ENCODE data around the gene PTPN14.
"Not testable (repeated sequence)": the region's sequence is repeated elsewhere in the genome, so short reads cannot be mapped to it uniquely, and the experiment has no call there.

The PTPN14 gene

GRCh38 chr1:214420833-214421232, 130.6 kb downstream of the PTPN14 start:
- no peak for DNase-seq

- no peak for DNase-seq
These were observed 131.1 kb downstream of the PTPN14 start for GRCh38 chr1:214420341-214420740.

- no peak for DNase-seq
These were observed 131.8 kb downstream of the PTPN14 start for GRCh38 chr1:214419650-214420049.

- no peak for DNase-seq
These were observed 133.0 kb downstream of the PTPN14 start for GRCh38 chr1:214418391-214418790.

- DNase-seq: no peak
These were observed 133.7 kb downstream of the PTPN14 start for GRCh38 chr1:214417545-214418210.

- DNase-seq: no peak
These were observed 134.5 kb downstream of the PTPN14 start for GRCh38 chr1:214416858-214417257.

- peak; percentile 21 for DNase-seq
These were observed 135.0 kb downstream of the PTPN14 start for GRCh38 chr1:214416417-214416816.

GRCh38 chr1:214415131-214415530, 136.3 kb downstream of the PTPN14 start:
- no peak for DNase-seq

GRCh38 chr1:214414691-214415090, 136.7 kb downstream of the PTPN14 start:
- DNase-seq: no peak

GRCh38 chr1:214413315-214413714, 138.1 kb downstream of the PTPN14 start:
- DNase-seq: no peak

- no peak for DNase-seq
These were observed 146.7 kb downstream of the PTPN14 start for GRCh38 chr1:214404571-214405213.

GRCh38 chr1:214404154-214404553, 147.2 kb downstream of the PTPN14 start:
- no peak for DNase-seq

- DNase-seq: no peak
These were observed 148.0 kb downstream of the PTPN14 start for GRCh38 chr1:214403431-214403830.

GRCh38 chr1:214402613-214403083, 148.8 kb downstream of the PTPN14 start:
- no peak for DNase-seq

- no peak for DNase-seq
These were observed 149.7 kb downstream of the PTPN14 start for GRCh38 chr1:214401666-214402065.

- no peak for DNase-seq
These were observed 151.3 kb downstream of the PTPN14 start for GRCh38 chr1:214400131-214400530.

- DNase-seq: no peak
These were observed 152.9 kb downstream of the PTPN14 start for GRCh38 chr1:214398490-214398889.

- DNase-seq: no peak
These were observed 153.9 kb downstream of the PTPN14 start for GRCh38 chr1:214397497-214397896.

- no peak for DNase-seq
These were observed 155.1 kb downstream of the PTPN14 start for GRCh38 chr1:214396330-214396729.

GRCh38 chr1:214394569-214394968, 156.8 kb downstream of the PTPN14 start:
- not testable (repeated sequence) for DNase-seq

- no peak for DNase-seq
These were observed 158.3 kb downstream of the PTPN14 start for GRCh38 chr1:214393086-214393485.

GRCh38 chr1:214391873-214392645, 159.3 kb downstream of the PTPN14 start:
- DNase-seq: no peak

GRCh38 chr1:214389734-214390133, 161.7 kb downstream of the PTPN14 start:
- no peak for DNase-seq

- DNase-seq: no peak
These were observed 164.7 kb downstream of the PTPN14 start for GRCh38 chr1:214386747-214387146.

Measured in NCI-H446 treated with DMSO at 0.1 percent for 48 hours (cell line).